NOMO-1 (cell line): ENCODE data around the gene TAOK1.
"Not testable (repeated sequence)": the region's sequence is repeated elsewhere in the genome, so short reads cannot be mapped to it uniquely, and the experiment has no call there.

Experiments used
- DNase-seq, 2 experiments: peaks; one replicate each; lab custom pipeline; 2025; ENCODE audit not compliant: unreplicated experiment in 2 of 2; lab: John Stamatoyannopoulos, UW

The TAOK1 gene

DNA sequence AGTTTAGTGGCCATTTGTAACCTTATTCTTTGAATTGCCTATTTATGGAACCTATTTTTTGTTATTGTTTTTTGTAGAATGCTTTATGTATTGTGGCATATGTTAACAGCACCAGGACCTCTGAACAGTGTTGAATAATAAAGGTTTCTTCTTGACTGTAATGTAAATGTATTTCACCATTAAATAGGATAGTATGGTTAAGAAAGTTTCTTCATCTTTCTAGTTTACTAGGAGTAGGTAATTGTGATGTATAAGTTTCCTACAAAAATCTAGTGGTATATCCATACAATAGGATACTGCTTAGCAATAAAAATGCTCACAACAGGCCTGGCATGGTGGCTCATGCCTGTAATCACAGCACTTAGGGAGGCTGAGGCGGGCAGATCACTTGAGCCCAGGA, 52.3 kb downstream of the TAOK1 start:
- no peak for DNase-seq

DNA sequence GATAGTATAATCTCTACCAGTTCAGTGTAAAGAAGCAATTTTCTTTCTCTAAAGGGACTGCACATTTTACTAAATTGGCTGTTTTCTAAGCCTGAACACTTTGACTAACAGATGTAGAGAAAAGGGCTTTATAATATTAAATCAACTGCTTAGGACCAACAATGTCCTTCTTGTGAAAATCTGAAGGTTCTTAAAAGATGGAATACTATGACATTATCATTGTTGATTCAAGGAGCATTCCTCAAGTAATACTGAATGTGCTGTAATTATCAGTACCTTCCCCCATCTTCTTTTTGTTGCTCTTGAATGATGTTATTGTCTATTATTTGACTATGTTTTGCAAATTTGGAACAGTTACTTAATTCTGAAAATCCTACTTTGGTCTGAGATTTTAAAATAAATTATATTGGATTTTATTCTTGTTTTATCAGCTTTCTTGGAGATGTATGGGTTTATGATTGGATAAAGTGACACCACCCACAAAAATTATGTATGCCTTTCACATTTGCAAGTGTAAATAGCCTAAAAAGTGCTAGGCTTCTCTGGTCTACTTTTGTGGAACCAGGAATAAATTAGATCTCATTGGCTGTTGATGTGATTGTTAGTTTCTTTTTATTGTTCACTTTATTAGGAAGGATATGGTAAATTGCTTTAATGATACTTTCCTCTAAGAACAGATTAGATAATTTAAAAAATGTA, 53.0 kb downstream of the TAOK1 start:
- DNase-seq: no peak

DNA sequence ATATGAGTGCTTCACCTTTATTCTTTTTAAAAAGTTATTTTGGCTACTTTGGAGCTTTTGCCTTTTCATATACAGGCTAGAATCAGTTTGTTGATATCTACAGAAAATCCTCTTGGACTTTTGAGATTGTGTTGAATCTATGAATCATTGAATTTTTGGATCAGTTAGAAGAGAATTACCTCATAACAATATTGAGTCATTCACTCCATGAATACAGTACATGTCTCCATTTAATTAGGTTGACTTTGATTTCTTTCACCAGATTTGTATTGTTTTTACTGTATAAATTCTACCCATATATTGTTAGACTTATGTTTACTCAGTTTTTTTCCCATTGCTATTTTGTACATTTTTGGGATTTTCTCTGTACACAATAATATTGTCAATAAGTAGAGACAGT, 54.4 kb downstream of the TAOK1 start:
- no peak for DNase-seq

DNA sequence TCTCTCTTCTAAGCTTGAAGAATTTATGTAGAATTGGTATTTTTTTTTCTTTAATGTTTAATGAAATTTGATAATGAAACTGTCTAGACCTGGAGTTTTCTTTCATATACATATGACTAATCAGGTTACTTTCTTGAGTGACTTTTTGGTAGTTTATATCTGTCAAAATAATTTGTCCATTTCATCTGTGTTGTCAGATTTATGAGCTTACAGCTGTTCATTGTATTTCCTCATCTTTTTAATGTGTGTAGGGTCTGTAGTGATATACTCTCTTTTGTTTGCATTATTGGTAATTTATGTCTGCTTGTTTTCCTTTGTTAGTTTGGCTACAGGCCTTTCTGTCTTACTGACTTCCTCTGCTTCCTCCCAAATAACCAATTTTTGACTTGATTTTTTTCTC, 55.7 kb downstream of the TAOK1 start:
- DNase-seq: no peak

DNA sequence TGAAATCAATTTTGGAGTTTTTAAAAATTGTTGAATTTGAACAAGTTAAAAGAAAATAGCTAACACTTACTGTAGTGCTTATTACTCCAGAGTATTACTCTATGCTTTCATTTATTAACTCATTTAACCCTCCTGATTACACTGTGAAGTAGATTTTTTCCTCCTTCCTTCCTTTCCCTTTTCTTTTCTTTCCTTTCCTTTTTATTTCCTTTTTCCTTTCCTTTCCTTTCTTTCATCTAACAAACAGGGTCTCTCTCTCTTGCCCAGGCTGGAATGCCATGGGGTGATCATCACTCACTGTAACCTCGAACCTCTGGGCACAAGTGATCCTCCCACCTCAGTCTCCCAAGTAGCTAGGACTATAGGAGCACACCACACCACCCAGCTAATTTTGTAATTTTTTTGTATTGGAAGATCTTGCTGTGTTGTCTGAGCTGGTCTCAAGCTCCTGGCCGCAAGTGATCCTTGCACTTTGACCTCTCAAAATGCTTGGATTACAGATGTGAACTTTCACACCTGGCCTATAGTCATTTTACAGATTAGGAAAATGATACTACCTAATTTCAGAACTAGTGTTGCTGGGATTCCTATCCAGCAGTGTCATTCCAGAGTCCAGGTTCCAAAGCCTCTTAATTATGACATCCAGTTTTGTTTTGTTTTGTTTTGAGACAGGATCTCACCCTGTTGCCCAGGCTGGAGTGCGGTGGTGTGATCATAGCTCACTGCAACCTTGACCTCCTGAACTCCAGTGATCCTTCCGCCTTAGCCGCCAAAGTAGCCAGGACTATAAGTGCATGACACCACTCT, 59.9 kb downstream of the TAOK1 start:
- DNase-seq: no peak

DNA sequence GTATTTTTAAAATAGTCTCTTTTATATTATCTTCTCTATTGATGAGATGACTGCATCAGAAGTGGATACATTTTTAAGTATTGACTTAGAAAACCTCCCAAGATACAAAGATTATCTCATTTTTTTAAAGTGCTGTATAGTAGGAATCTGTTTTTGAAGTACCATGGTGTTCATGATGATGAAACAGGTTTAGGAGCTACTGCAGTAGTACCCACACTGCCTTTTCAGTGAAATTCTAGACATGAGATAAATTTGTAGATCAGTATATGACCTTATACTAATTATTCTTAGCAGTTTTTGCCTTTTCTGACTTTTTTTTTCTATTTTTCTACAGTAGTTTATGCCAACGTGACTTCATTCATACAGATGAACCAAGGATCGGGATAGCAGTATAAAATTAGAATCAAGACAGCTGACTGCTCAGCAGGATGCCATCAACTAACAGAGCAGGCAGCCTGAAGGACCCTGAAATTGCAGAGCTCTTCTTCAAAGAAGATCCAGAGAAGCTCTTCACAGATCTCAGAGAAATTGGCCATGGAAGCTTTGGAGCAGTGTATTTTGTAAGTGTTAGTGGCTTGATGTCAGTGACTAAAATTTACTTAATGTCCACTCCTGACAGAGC, 61.1 kb downstream of the TAOK1 start:
- DNase-seq: no peak

DNA sequence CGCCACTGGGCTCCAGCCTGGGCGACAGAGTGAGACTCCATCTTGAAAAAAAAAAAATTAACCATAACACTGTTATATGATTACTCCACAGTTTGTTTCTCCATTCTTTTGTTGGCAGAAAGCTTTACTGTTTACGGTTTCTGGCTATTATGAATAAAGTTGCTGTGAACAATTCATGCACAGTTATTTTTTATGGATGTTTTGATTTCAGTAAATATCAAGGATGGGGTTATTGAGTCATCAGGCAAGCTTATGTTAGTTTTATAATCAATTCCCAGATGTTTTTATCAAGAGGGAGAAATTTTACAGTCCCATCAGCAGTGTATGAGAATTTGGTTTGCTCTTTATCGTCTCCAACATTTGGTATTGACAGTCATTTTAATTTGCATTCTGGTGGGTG, 67.9 kb downstream of the TAOK1 start:
- DNase-seq: no peak

DNA sequence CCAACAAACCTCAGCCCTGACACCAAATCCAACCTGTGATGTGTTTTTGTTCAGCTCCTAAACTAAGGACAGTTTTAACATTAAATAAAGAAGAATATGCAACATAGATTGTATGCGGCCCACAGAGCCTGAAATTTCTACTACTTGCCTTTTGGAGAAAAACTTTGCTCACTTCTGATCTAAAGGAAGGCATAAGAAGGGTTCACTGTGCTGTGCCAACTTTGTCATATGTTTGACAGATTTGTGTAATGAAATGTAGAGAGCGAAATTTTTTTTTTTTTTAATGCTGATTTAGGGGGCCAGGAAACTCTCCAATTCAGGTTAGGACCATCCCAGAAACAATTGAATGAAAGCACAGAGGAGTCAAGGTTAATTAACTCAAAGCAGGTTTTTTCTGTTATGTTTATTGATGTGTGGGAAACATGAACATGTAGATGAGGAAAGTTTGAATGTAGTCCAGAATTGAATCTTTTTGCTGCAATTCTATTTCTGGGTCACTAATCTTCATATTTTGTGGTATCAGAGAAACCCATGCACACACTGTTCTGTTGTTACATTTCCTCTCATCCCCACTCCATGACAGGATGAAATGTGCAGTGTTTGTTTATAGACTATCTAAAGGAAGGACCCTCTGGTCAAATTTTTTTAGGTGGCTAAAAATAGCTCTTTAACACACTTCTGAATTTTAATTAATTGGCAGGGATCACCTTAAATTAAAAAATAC, 71.5 kb downstream of the TAOK1 start:
- DNase-seq: no peak

DNA sequence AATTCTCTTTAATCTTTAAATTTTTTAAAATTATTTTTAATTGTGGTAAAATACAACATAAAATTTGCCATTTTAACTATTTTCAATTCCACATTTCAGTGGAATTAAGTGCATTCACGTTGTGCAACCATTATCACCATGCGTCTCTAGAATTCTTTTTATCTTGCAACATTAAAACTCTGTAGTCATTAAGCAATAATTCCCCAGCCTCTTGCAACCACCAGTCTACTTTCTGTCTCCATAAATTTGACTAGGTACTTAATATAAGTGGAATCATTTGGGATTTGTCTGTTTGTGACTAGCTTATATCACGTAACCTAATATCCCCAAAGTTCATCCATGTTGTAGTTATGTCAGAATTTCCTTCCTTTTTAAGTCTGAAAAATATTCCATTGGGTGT, 79.1 kb downstream of the TAOK1 start:
- DNase-seq: peak; percentile 5 to 34

DNA sequence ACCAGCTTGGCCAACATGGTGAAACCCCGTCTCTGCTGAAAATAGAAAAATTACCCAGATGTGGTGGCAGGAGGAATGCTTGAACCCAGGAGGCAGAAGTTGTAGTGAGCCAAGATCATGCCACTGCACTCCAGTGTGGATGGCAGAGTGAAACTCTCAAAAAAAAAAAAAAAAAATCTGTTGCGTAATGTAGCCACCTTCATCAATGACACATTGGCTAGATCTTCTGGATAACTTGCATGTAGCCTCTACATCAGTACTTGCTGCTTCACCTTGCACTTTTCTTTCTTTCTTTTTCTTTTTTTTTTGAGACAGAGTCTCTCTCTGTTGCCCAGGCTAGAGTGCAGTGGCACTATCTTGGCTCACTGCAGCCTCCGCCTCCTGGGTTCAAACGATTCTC, 83.3 kb downstream of the TAOK1 start:
- not testable (repeated sequence) for DNase-seq

DNA sequence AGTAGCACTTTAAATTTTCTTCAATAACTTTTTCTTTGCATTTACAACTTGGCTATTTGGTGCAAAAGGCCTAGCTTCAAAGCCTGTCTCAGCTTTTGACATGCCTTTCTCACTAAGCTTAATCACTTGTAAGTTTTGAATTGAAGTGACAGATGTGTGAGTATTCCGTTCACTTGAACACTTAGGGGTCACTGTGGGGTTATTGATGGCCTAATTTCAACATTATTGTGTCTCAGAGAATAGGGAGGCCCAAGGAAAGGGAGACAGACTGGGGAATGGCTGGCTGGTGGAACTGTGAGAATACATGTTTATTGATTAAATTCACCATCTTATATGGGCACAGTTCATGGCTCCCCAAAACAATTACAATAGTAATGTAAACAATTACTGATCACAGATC, 84.1 kb downstream of the TAOK1 start:
- DNase-seq: no peak

DNA sequence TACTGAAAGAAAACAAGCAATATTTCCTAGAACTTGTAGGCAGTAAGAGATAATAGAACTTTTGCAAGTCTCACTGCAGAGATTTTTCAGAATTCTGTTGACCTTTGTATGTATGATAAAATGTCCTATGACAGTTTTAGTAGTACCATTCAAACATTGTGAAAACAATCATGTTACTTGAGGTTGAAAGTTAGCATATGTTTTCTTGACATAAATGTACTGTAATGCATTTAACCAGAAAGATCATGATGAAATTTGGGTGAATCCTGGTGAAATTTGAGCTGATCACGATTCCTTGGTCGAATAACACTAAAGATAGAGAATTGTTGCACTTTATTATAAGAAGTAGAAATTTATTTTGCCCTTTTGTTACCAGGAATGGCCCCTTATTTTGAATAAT, 85.7 kb downstream of the TAOK1 start:
- no peak for DNase-seq

DNA sequence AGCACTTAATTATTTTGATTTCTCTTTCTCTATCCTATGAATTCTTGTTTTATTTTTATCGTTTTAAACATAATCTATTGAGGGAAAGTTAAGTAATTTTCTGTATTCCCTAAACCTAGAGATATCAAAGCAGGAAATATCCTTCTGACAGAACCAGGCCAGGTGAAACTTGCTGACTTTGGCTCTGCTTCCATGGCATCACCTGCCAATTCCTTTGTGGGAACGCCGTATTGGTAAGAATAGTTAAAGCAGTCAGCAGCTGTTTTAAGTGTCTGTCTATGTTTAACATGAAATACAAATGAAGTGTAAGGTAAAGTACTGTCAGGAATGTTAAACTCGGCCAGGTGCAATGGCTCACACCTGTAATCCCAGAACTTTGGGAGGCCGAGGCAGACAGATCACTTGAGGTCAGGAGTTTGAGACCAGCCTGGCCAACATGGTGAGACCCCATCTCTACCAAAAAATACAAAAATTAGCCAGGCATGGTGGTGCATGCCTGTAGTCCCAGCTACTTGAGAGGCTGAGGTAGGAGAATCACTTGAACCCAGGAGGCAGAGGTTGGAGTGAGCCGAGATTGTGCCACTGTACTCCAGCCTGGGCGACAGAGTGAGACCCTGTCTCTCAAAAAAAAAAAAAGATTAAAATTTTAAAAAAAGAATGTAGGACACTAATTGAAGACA, 90.2 kb downstream of the TAOK1 start:
- not testable (repeated sequence) for DNase-seq

DNA sequence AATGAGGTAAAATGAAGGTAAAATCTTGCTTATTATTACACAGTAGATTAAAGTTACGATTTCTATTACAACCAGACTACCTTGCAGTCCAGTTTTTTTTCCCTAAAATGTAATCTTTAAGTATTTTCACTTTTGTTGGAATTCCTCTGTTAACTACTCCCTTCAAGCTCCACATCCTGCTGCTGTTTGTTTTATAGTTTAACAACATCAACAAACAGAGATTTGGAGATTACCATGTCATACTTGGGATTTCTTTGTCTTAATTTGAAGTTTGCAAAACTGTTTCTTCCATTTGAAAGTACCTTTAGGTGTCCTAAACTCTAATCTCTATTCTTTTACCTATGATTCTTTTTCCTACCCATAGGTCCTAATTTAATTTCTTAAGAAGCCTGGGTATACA, 93.3 kb downstream of the TAOK1 start:
- no peak for DNase-seq

DNA sequence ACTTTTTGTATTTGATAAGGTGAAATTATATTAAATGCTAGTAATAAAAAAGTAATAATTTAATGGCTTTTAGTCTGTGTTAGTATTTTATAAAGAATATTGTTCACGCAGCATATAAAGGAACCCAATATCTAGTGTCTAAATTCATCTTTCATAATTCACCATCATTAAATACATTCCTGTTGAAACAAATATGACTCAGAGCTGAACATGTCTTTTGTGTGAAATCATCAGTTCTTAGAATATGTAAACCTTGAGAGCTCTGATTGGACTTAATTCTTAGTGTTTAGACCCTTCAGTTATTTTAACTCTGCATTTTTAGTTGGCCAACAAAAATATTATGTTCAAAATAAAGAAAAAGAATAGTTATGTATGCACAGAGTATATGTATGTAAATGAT, 104.8 kb downstream of the TAOK1 start:
- DNase-seq: no peak

DNA sequence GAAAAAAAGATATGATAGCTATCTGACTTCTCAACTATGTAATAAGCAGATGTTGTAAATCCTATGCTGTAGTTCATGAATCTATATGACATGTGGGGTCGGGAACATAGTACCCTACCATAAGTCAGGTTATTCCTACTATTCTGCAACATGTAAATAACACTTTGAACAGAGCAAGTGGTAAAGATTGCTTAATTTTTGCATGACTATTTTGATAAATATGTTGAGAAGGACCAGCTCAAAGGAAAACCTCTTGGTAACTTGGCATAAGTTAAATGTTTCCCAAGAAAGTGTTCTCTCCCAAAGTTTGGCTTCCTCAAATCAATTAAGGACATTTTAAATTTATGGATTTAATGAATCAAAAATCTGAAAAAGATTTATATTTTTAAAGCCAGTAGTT, 114.5 kb downstream of the TAOK1 start:
- no peak for DNase-seq

DNA sequence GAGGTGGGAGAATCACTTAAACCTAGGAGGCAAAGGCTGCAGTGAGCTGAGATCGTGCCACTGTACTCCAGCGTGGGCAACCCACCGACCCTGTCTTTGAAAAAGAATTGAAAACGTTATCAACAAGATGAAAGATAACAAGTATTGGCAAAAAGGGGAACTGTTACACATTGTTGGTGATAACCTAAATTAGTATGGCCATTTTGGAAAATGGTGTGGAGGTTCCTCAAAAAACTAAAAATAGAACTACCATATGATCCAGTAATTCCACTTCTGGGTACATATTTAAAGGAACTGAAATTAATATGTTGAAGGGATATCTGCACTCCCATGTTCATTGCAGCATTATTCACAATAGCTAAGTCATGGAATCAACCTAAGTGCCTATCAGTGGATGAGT, 115.7 kb downstream of the TAOK1 start:
- peak; percentile 4 to 21 for DNase-seq

DNA sequence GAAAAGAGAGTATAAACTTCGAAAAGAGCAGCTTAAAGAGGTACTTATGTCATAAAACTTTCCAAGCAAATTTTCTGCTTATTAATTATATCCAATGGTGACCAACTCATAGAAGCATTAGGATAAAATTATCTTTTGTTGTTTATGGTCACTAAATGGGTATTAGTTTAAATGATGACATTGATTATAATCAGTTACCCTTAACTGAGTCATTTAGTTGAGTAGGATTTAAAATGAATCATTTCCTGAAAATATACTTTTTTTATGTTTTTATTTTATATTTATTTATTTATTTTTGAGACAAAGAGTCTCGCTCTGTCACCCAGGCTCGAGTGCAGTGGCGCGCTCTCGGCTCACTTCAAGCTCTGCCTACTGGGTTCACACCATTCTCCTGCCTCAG, 120.8 kb downstream of the TAOK1 start:
- no peak for DNase-seq

DNA sequence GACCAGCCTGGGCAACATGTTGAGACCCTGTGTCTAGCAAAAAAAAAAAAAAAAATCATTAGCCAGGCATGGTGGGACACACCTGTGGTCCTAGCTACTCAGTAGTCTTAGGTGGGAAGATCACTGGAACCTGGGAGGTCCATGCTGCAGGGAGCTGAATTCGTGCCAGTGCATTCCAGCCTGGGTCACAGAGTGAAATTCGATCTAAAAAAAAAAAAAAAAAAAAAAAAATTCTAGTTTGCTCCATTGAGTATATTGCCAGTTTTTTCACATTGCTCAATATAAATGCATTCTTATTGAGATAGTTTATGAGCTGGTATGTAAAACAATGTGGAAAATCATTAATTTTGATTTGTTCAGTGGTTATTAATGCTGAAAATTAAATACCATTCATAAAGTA, 124.6 kb downstream of the TAOK1 start:
- DNase-seq: no peak

DNA sequence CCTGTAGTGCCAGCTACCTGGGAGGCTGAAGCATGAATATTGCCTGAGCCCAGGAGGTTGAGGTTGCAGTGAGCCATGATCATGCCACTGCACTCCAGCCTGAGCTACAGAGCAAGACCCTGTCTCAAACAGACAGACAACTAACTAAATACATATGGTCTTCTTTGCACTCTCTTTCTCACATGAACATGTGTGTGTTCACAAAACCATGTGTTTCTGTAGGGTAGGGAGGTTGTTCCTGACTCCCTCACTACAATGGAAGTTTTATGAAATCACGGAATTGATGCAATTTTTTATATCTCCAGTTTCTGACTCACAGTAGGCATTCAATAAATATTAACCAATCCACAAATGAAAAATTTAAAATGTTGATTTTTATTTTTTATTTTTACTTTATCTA, 128.2 kb downstream of the TAOK1 start:
- DNase-seq: no peak

DNA sequence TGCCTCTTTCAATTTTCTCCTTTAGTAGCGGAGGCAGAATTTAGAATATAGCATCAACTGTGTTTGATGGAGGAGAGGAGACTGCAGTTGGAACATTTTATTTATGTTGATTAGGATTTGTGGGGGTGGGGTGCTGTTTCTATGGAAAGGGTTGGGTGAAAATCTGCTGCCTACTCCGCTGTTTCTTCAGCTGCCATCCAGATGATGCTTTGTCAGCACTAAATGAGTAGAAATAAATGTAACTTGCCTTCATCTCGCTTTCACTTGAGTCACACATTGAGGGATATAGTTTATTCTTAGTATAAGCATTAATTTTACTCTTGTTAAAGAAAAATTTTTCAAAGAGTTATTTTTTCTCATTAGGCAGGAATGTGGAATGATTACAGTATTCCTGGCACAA, 134.5 kb downstream of the TAOK1 start:
- no peak for DNase-seq
